GM12874 (cell line): ENCODE results near the gene SEC14L1.

Experiments used
- TF ChIP-seq, protein P1 (sequence below): IDR thresholded peaks from 2 replicates; pipeline ENCODE4 v1.5.1; 2011; ENCODE audit warnings: low read depth, mild to moderate bottlenecking, control low read depth, low read length, moderate library complexity; ENCODE audit not compliant: insufficient read depth

SEC14L1 gene

GRCh38 chr17:77101521-77102410 is 39.0 kb upstream of the SEC14L1 start:
- TF ChIP-seq, protein P1, sequence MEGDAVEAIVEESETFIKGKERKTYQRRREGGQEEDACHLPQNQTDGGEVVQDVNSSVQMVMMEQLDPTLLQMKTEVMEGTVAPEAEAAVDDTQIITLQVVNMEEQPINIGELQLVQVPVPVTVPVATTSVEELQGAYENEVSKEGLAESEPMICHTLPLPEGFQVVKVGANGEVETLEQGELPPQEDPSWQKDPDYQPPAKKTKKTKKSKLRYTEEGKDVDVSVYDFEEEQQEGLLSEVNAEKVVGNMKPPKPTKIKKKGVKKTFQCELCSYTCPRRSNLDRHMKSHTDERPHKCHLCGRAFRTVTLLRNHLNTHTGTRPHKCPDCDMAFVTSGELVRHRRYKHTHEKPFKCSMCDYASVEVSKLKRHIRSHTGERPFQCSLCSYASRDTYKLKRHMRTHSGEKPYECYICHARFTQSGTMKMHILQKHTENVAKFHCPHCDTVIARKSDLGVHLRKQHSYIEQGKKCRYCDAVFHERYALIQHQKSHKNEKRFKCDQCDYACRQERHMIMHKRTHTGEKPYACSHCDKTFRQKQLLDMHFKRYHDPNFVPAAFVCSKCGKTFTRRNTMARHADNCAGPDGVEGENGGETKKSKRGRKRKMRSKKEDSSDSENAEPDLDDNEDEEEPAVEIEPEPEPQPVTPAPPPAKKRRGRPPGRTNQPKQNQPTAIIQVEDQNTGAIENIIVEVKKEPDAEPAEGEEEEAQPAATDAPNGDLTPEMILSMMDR = no peak

DNA sequence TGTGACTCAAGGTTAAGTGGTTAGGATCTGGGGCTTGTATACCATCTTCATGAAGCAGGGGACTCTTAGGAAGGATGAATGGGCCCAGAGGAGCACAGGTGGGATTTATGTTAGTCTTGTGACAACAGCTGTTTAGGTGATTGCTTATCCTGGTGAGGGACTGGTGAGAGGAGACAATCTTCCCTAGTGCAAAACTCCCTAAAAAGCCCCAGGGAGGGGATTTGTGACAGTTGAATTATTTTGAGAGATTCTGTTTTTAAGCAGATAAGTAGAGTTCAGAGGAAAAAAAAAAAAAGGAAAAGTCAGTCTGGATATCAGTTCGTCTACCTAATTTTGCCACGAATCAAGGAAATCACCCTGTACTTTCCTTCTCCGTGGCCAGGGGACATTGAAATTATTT is 35.1 kb upstream of the SEC14L1 start:
- TF ChIP-seq, protein P1 = no peak

DNA sequence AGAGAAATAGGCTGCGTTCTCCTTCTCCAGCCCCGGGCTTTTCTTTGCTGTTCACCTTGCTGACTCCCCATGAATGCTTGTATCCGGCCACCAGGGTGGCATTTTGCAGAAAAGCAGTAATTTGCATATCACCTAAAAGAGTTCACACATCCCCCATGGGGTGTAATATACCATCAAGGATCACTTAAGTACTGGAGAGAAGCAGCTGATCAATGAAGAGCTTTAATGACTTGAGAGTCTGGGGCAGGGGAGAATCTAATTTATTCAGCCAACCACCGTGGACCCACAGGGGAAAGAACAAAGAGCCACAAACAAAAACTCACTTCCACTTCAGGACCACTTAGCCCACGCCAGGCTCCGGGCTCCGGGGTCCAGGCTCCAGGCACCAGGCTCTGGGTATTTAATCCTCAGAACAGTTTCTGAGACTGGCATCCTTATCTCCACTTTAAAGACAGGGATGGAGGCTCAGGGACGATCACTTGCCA is 33.9 kb upstream of the SEC14L1 start:
- TF ChIP-seq, protein P1 = no peak

DNA sequence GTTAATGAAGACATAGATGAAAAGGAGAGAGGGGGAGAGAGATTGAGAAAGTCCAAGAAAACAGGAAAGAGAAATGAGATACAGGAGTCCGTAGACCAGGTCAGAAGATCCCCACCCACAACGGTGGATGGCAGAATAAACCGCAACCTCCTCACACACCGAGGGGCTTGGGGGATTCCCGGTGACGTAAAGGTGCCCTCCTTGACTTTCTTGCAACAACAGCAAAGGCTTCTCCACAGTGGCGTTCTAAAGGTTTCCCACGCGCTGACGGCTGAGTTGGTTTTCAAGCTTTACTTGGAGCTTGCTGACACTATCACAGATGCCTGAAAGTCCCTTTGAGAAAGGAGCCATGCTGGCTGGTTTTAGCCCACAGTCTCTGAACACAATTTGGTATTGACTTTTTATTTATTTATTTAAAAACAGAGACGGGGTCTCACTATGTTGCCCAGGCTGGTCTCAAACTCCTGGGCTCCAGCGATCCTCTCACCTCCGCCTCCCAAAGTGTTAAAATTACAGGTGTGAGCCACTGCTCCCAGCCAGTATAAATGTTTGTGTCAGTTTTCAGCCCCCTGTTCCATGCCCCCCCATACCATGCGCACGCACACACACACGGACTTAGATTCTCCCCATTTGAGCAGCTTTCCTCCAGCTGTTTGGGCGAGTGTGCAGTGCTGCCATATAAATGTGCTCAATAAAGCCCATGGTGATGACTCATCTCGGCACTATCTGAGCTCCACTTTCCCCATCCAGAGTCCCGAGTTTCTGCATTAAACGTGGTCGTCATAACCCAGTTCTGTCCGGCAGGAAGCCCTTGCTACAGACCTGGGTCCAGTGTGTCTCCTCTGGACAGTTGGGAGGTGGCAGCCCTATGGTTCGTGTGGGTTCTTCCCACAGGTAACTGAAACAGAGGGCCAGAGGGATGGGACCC is 33.0 kb upstream of the SEC14L1 start:
- TF ChIP-seq, protein P1 = no peak

- TF ChIP-seq, protein P1 = no peak
Measured at GRCh38 chr17:77109159-77109759, 31.5 kb upstream of the SEC14L1 start.

- TF ChIP-seq, protein P1 = no peak
Measured at GRCh38 chr17:77109764-77110359, 30.9 kb upstream of the SEC14L1 start.
